Measurements from ENCODE around the gene KLHL12.

DNA sequence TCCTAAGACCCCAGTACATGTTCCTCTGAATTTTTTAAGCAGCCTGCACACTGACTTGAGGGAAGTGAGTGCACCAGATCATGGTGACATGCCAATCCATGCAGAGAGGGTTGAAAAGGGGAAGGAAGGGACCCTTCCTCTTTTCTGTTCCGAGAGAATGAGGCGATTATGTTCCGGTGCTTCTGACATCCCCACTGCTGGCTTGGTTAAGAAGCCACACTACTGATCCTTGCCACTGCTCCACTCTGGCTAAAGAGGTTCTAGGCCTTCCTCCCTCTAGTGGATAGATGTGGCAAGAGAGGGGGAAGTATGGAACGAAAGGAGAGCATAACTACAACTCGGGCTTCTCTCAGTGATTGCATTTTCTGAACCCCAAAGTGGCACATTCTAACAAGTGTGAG, 41.9 kb upstream of the KLHL12 start:
- TF ChIP-seq GLIS3 (CRISPR knock-in tag; IDR thresholded peaks at IDR 0.05) (no peak), ZFP30 (CRISPR knock-in tag; IDR thresholded peaks at IDR 0.05) (no peak)

All from SK-N-SH treated with all-trans-retinoic acid at 6 μM for 48 hours (cell line).